Measurements from ENCODE around the gene SPSB2.
A peak's percentile ranks its signal among the peaks of the same experiment; 100 is the strongest.
"Not testable (repeated sequence)": the region's sequence is repeated elsewhere in the genome, so short reads cannot be mapped to it uniquely, and the experiment has no call there.

Gene SPSB2

DNA sequence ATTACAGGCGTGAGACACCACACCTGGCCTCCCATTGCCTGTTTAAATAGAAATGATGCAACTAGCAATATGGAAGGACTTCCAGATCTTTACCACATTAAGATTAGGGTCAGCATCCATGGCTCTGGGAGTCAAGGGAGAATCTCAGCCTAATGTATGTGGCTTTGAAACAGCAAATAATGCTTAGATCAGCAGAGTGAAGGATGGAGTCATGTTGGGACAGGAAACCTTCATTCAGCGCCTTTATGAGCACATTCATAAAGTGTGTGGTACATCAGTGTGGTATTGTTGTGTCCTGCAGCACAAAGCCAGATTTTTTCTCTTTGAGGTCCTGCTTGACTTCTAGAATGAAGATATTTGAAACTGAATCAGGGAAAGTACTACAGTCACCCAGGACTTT, 15.3 kb upstream of the SPSB2 start:
- TF ChIP-seq, protein P1, sequence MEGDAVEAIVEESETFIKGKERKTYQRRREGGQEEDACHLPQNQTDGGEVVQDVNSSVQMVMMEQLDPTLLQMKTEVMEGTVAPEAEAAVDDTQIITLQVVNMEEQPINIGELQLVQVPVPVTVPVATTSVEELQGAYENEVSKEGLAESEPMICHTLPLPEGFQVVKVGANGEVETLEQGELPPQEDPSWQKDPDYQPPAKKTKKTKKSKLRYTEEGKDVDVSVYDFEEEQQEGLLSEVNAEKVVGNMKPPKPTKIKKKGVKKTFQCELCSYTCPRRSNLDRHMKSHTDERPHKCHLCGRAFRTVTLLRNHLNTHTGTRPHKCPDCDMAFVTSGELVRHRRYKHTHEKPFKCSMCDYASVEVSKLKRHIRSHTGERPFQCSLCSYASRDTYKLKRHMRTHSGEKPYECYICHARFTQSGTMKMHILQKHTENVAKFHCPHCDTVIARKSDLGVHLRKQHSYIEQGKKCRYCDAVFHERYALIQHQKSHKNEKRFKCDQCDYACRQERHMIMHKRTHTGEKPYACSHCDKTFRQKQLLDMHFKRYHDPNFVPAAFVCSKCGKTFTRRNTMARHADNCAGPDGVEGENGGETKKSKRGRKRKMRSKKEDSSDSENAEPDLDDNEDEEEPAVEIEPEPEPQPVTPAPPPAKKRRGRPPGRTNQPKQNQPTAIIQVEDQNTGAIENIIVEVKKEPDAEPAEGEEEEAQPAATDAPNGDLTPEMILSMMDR (IDR thresholded peaks at IDR 0.05; ENCODE audit: control insufficient read depth, extremely low read depth, insufficient read depth), result no peak
- H3K4me3 ChIP-seq (ENCODE audit: low read depth, low read length), result no peak overlapping the region
- DNase-seq (ENCODE audit: low read depth), result no peak

DNA sequence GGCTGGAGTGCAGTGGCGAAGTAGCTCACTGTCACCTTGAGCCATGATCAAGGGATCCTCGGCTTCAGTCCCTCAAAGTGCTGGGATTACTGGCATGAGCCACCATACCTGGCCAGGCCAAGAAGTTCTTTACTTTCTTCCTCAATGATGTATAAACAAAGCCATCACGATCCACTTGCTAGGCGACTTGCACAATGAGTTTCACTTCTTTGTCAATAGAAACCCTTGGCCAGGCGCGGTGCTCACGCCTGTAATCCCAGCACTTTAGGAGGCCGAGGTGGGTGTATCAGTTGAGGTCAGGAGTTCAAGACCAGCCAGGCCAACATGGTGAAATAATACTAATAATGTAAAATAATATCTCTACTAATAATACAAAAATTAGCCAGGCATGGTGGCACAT, 14.4 kb upstream of the SPSB2 start:
- DNase-seq (ENCODE audit: low read depth), result no peak
- no peak overlapping the region for H3K4me3 ChIP-seq (ENCODE audit: low read depth, low read length)
- TF ChIP-seq, protein P1 (IDR thresholded peaks at IDR 0.05; ENCODE audit: control insufficient read depth, extremely low read depth, insufficient read depth), result no peak

DNA sequence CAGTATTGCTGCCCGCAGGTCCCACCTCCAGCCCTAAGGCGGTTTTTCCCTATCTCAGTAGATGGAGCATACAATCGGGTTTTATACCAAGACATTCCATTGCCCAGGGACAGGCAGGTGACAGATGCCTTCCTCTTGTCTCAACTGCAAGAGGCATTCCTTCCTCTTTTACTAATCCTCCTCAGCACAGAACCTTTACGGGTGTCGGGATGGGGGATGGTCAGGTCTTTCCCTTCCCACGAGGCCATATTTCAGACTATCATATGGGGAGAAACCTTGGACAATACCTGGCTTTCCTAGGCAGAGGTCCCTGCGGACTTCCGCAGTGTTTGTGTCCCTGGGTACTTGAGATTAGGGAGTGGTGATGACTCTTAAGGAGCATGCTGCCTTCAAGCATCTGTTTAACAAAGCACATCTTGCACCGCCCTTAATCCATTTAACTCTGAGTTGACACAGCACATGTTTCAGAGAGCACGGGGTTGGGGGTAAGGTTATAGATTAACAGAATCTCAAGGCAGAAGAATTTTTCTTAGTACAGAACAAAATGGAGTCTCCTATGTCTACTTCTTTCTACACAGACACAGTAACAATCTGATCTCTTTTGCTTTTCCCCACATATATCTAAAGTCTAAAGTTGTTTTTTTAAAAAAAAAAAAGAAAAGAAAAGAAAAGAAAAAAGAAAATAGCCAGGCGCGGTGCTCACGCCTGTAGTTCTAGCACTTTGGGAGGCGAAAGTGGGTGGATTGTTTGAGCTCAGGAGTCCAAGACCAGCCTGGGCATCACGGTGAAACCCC, 13.3 kb upstream of the SPSB2 start:
- not testable (repeated sequence) for DNase-seq (ENCODE audit: low read depth)

DNA sequence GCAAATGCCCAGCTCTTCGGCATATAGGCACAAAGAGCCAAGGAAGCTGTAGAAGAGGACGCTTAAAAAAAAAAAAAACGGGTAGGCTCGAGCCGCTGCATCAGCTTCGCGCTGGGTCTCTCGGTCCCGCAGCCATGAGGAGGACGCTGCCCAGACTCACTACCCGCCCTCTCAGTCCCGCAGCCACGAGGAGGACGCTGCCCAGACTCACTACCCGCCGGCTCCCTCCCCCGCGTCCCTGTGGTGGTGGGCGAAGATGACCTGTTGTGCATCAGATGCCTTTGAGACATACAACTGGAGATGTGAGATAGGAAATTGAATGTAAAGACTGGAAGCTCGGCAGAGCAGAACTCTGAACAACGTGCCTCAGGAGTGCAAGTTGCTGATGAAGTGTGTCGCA, 11.4 kb upstream of the SPSB2 start:
- TF ChIP-seq, protein P1 (IDR thresholded peaks at IDR 0.05; ENCODE audit: control insufficient read depth, extremely low read depth, insufficient read depth), result no peak
- no peak for DNase-seq (ENCODE audit: low read depth)
- H3K4me3 ChIP-seq (ENCODE audit: low read depth, low read length), result no peak overlapping the region

More for the DNA sequence above, 13.3 kb upstream of the SPSB2 start:
- H3K4me3 ChIP-seq (ENCODE audit: low read depth, low read length), result not testable (repeated sequence)

DNA sequence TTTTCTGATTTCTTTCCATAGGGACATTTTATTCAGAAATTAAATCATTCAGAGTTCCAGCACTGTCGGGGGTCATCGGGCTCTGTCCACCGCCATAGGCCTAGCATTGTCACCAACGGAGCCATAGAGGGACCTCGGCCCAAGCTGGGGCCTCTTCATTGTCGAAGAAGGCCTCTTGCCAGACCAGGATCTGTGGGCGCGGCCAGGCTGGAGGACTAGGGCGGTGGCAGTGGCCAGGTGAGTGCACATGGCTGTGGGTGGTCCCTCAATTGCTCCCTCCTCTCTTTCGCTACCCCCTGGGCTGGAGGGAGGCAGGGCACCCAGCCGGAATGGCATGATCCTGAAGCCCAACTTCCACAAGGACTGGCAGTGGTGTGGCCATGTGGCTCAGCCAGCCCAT, 10.6 kb upstream of the SPSB2 start:
- H3K4me3 ChIP-seq (ENCODE audit: low read depth, low read length), result no peak overlapping the region
- TF ChIP-seq, protein P1 (IDR thresholded peaks at IDR 0.05; ENCODE audit: control insufficient read depth, extremely low read depth, insufficient read depth), result no peak
- DNase-seq (ENCODE audit: low read depth), result no peak

DNA sequence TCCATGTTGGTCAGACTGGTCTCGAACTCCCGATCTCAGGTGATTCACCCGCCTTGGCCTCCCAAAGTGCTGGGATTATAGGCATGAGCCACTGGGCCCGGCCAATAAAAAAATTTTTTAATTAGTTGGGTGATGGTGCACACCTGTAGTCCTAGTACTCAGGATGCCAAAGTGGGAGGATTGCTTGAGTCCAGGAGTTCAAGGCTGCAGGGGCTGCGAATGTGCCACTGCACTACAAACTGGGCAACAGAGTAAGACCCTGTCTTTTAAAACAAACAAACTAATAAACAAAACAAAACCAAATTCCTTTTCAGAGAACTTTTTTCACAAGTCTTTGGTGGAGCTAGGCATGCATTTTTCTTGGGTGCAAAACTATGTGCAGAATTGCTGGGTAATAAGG, 10.1 kb upstream of the SPSB2 start:
- TF ChIP-seq, protein P1 (IDR thresholded peaks at IDR 0.05; ENCODE audit: control insufficient read depth, extremely low read depth, insufficient read depth), result no peak
- DNase-seq (ENCODE audit: low read depth), result no peak
- H3K4me3 ChIP-seq (ENCODE audit: low read depth, low read length), result no peak overlapping the region

DNA sequence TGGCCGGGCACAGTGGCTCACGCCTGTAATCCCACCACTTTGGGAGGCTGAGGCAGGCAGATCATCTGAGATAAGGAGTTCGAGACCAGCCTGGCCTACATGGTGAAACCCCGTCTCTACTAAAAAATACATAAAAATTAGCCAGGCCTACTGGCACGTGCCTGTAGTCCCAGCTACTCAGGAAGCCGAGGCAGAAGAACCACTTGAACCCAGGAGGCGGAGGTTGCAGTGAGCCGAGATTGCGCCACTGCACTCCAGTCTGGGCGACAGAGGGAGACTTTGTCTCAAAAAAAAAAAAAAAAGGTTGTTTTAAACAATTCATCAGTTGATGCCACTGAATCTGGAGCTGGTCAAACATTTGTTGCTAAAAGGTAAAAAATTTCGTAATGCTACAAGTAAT, 6.7 kb upstream of the SPSB2 start:
- H3K4me3 ChIP-seq (ENCODE audit: low read depth, low read length); DNase-seq (ENCODE audit: low read depth): not testable (repeated sequence)

DNA sequence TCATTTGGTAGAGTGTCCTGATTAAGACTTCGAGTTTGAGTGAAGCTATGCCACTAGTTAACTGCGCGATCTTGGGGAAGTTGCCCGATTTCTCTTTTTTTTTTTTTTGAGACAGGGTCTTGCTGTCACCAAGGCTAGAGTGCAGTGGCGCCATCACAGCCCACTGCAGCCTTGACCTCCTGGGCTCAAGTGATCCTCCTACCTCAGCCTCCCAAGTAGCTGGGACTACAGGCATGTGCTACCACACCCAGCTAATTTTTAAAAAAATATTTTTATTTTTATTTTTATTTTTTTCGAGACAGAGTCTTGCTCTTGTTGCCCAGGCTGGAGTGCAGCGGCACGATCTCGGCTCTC, 889 bp upstream of the SPSB2 start:
- peak overlapping the region; percentile 97 for H3K4me3 ChIP-seq (ENCODE audit: low read depth, low read length)
- DNase-seq (ENCODE audit: low read depth), result not testable (repeated sequence)
